GM19395 (cell line): Measurements from ENCODE around the gene MAPKAP1.
"Not testable (repeated sequence)": the region's sequence is repeated elsewhere in the genome, so short reads cannot be mapped to it uniquely, and the experiment has no call there.

Experiments
- ATAC-seq: cut with Tn5 transposase; IDR thresholded peaks from one replicate; pipeline ENCODE4 v1.9.1; 2021; ENCODE audit warnings: mild to moderate bottlenecking, moderate library complexity; ENCODE audit not compliant: unreplicated experiment

MAPKAP1 gene

GRCh38 chr9:125609744-125610143, 97.3 kb downstream of the MAPKAP1 start:
- ATAC-seq = no peak

GRCh38 chr9:125608489-125609224, 98.4 kb downstream of the MAPKAP1 start:
- no peak for ATAC-seq

- no peak for ATAC-seq
Observed at GRCh38 chr9:125604196-125604595, 102.8 kb downstream of the MAPKAP1 start.

- no peak for ATAC-seq
Observed at GRCh38 chr9:125603478-125604021, 103.5 kb downstream of the MAPKAP1 start.

GRCh38 chr9:125601961-125602360, 105.0 kb downstream of the MAPKAP1 start:
- ATAC-seq = no peak

- no peak for ATAC-seq
Observed at GRCh38 chr9:125600194-125600593, 106.8 kb downstream of the MAPKAP1 start.

- no peak for ATAC-seq
Observed at GRCh38 chr9:125594223-125594610, 112.8 kb downstream of the MAPKAP1 start.

GRCh38 chr9:125593581-125594222, 113.3 kb downstream of the MAPKAP1 start:
- no peak for ATAC-seq

- ATAC-seq = no peak
Observed at GRCh38 chr9:125591888-125592287, 115.1 kb downstream of the MAPKAP1 start.

- no peak for ATAC-seq
Observed at GRCh38 chr9:125591245-125591644, 115.8 kb downstream of the MAPKAP1 start.

- no peak for ATAC-seq
Observed at GRCh38 chr9:125589287-125589686, 117.7 kb downstream of the MAPKAP1 start.

- ATAC-seq = no peak
Observed at GRCh38 chr9:125587819-125588460, 119.1 kb downstream of the MAPKAP1 start.

- no peak for ATAC-seq
Observed at GRCh38 chr9:125586172-125586511, 120.9 kb downstream of the MAPKAP1 start.

- ATAC-seq = no peak
Observed at GRCh38 chr9:125585503-125586171, 121.4 kb downstream of the MAPKAP1 start.

GRCh38 chr9:125580701-125581286, 126.2 kb downstream of the MAPKAP1 start:
- no peak for ATAC-seq

GRCh38 chr9:125579030-125579932, 127.7 kb downstream of the MAPKAP1 start:
- ATAC-seq = no peak

- no peak for ATAC-seq
Observed at GRCh38 chr9:125574126-125574877, 132.7 kb downstream of the MAPKAP1 start.

GRCh38 chr9:125572461-125572860, 134.5 kb downstream of the MAPKAP1 start:
- not testable (repeated sequence) for ATAC-seq

GRCh38 chr9:125571824-125572223, 135.2 kb downstream of the MAPKAP1 start:
- not testable (repeated sequence) for ATAC-seq
